Vagina (tissue), 2 donors: ENCODE results near the gene TIMM22. TPM values are rescaled to one million over a fixed set of nuclear protein-coding genes. Genes with fewer than 3 reads are reported as not detected.
"Not testable (repeated sequence)": the region's sequence is repeated elsewhere in the genome, so short reads cannot be mapped to it uniquely, and the experiment has no call there.

Source experiments
- DNase-seq, 2 donors: peaks; one replicate each; pipeline ENCODE4 v3.0.0-alpha.2; 2017; ENCODE audit errors: extremely low spot score in 2 of 2
- H3K27ac ChIP-seq: fragments of 200-600 bp; sonication (generic); one replicate; pipeline ENCODE4 v1.5.1; 2019
- H3K27me3 ChIP-seq: fragments of 200-600 bp; sonication (generic); one replicate; pipeline ENCODE4 v1.5.1; 2019
- H3K36me3 ChIP-seq, 2 donors: fragments of 200-600 bp; sonication (generic); one replicate each; pipeline ENCODE4 v1.5.1; 2017 to 2019
- H3K4me1 ChIP-seq: fragments of 200-600 bp; sonication (generic); one replicate; pipeline ENCODE4 v1.5.1; 2019
- H3K4me3 ChIP-seq, 2 donors: fragments of 200-600 bp; sonication (generic); 1 replicate in 1 of 2; 2 replicates in 1 of 2; pipeline ENCODE4 v1.5.1; 2016 to 2019
- H3K9me3 ChIP-seq: fragments of 200-600 bp; sonication (generic); one replicate; pipeline ENCODE4 v1.5.1; 2019
- POLR2A ChIP-seq, 2 donors: fragments of 450-650 bp; IDR thresholded peaks; one replicate each; pipeline ENCODE4 v1.6.1; 2017; ENCODE audit warnings: antibody characterized with exemption in 2 of 2, mild to moderate bottlenecking in 2 of 2, moderate library complexity in 2 of 2
- POLR2AphosphoS5 ChIP-seq, 2 donors: sonication (generic); formaldehyde crosslinking; IDR thresholded peaks; one replicate each; pipeline ENCODE4 v1.9.0; 2017; ENCODE audit warnings: antibody characterized with exemption in 2 of 2, mild to moderate bottlenecking in 2 of 2, low read depth in 1 of 2; ENCODE audit not compliant: insufficient read depth in 1 of 2
- intact Hi-C: fragments of 100-400 bp; cut with DNase I; formaldehyde crosslinking; loops from one replicate; pipeline ENCODE4 v1.15.1; 2023
- total RNA-seq: library from RNA; depleted of rRNA; stranded (reverse); fragments of >200 nt; gene quantifications from one replicate; pipeline ENCODE4 v1.2.3, GENCODE V29; 2016
- TF ChIP-seq, protein P1 (sequence below), 3 experiments: fragments of 450-650 bp in 2 of 3; fragments of 200-600 bp in 1 of 3; sonication (generic) in 1 of 3; IDR thresholded peaks; one replicate each; pipeline ENCODE4 v1.5.1; 2017 to 2019; ENCODE audit warnings: antibody characterized with exemption in 3 of 3, mild to moderate bottlenecking in 2 of 3, moderate library complexity in 2 of 3

The TIMM22 gene
- 8.8 TPM for total RNA-seq

DNA sequence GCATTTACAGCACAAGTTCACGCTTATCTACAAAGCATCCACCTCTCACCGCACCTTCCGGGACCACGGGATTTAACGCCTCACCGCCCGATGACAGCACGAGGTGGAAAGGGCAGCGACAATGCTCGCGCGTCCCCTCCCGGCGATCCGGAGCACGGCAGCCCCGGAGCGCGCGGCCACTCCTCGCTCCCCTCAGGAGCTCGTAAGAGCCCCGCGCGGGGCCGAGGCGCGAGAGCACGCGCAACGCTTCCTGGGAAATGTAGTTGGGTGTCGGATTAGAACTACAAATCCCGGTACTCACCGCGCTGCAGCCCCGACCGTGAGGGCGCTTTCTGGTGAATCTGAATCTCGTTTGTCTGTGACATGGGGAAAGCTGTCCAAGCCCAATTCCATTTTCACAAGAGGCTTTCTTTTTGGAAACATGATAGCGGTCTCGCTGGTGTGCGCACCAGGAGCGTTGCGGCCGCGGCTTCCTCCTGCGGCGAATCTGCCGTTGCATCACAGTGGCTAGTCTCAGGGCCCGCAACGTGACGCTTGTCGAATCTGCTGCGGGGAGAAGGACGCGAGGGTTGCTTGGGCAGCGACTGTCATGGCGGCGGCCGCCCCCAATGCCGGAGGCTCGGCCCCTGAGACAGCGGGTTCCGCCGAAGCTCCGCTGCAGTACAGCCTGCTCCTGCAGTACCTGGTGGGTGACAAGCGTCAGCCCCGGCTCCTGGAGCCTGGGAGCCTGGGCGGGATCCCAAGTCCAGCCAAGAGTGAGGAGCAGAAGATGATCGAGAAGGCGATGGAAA lies at the start of gene TIMM22:
Gene TIMM22, plus strand, starts transcription at position 576 of the 791 bp plus-strand sequence. Its CDS starts 14 bp downstream, at position 590.
- no peak for DNase-seq
- Histone ChIP-seq H3K4me1 (peaks cover 39% of the 10 kb centered on the region), H3K9me3 (no peaks in the 10 kb centered on the region), H3K27me3 (no peaks in the 10 kb centered on the region), H3K27ac (peak within 1 kb of the TSS; percentile 88), H3K36me3 (peaks cover 0 to 19% of the 10 kb centered on the region in 2 donors), H3K4me3 (peak within 1 kb of the TSS; percentile 58 to 88)
- TF ChIP-seq, protein P1, sequence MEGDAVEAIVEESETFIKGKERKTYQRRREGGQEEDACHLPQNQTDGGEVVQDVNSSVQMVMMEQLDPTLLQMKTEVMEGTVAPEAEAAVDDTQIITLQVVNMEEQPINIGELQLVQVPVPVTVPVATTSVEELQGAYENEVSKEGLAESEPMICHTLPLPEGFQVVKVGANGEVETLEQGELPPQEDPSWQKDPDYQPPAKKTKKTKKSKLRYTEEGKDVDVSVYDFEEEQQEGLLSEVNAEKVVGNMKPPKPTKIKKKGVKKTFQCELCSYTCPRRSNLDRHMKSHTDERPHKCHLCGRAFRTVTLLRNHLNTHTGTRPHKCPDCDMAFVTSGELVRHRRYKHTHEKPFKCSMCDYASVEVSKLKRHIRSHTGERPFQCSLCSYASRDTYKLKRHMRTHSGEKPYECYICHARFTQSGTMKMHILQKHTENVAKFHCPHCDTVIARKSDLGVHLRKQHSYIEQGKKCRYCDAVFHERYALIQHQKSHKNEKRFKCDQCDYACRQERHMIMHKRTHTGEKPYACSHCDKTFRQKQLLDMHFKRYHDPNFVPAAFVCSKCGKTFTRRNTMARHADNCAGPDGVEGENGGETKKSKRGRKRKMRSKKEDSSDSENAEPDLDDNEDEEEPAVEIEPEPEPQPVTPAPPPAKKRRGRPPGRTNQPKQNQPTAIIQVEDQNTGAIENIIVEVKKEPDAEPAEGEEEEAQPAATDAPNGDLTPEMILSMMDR (IDR thresholded peaks at IDR 0.05) = peak; percentile 75 to 95 (median 87)
- TF ChIP-seq POLR2A (IDR thresholded peaks at IDR 0.05) (peak in 1 of 2 donors; percentile 57), POLR2AphosphoS5 (IDR thresholded peaks at IDR 0.05; ENCODE audit: insufficient read depth in 1 of 2, low read depth in 1 of 2) (peak; percentile 92 to 96)
- intact Hi-C loops = no loop called here

DNA sequence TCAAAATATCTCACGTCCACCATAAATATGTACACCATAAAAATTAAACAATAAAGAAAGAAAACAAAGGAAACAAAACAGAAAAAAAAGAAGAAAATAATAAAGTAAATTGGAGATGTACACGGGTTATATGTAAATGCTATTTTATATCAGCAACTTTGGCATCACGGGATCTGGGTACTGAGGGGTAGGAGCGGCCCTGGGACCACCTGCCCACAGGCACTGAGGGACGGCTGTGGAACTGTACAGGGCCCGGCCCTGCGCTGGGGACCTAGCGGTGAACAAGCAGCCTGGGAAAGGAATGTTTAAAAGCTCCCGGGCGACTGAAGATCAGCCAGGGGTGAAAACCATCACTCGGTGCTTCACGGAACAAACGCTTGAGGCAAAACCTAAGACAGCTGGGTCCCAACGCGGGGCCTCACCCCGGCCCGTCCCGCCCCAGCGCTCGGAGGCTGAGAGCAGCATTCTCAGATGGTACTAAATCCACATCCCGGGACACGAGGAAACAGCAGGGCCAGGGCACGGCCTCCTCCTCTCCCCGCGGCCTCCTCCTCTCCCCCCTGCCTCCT lies 48.6 kb upstream of the TIMM22 start:
- peaks cover 25% of the 10 kb centered on the region for H3K4me1 ChIP-seq
- H3K27ac ChIP-seq = peak overlapping the region; percentile 69
- no peaks in the 10 kb centered on the region for H3K9me3 ChIP-seq
- no peak for DNase-seq
- intact Hi-C loops = no loop called here
- TF ChIP-seq, protein P1 (IDR thresholded peaks at IDR 0.05) = no peak
- no peak for TF ChIP-seq POLR2A (IDR thresholded peaks at IDR 0.05)
- TF ChIP-seq POLR2AphosphoS5 (IDR thresholded peaks at IDR 0.05; ENCODE audit: insufficient read depth in 1 of 2, low read depth in 1 of 2) = no peak
- H3K4me3 ChIP-seq = no peak overlapping the region
- H3K27me3 ChIP-seq = no peaks in the 10 kb centered on the region
- no peaks in the 10 kb centered on the region for H3K36me3 ChIP-seq

DNA sequence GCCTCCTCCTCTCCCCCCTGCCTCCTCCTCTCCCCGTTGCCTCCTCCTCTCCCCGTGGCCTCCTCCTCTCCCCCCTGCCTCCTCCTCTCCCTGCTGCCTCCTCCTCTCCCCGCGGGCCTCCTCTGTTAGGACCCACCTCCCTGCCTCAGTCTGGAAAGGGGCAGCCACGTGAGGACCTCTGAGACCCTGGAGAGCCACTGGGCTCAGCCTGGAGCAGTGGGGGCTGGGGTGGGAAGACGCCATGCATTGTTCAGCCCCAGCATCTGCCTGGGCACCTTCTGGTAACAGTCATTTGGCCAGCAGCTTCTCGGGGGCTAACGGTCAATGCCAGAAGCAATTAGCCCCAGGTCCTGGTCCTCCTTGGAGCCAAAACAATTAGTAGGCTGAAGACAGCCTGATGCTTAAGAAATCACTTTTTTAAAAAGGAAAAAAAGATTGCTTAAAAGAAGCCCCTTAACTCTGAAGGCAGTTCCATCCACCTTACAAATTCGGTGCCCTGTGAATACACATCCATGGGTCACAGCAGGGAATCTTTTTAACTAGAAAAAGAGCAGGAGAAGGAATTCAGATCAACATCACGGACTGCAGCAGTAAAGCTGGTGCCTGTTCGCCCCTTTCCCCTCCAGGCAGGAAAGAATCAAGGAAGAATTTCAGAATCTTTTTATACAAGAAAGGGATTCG lies 47.2 kb upstream of the TIMM22 start:
- DNase-seq = no peak
- Histone ChIP-seq H3K27me3 (no peaks in the 10 kb centered on the region), H3K36me3 (no peaks in the 10 kb centered on the region), H3K4me1 (peaks cover 26% of the 10 kb centered on the region), H3K9me3 (no peaks in the 10 kb centered on the region), H3K27ac (peak overlapping the region; percentile 81), H3K4me3 (no peak overlapping the region)
- intact Hi-C loops = no loop called here
- TF ChIP-seq POLR2A (IDR thresholded peaks at IDR 0.05) = no peak
- no peak for TF ChIP-seq POLR2AphosphoS5 (IDR thresholded peaks at IDR 0.05; ENCODE audit: insufficient read depth in 1 of 2, low read depth in 1 of 2)
- TF ChIP-seq, protein P1 (IDR thresholded peaks at IDR 0.05) = no peak

DNA sequence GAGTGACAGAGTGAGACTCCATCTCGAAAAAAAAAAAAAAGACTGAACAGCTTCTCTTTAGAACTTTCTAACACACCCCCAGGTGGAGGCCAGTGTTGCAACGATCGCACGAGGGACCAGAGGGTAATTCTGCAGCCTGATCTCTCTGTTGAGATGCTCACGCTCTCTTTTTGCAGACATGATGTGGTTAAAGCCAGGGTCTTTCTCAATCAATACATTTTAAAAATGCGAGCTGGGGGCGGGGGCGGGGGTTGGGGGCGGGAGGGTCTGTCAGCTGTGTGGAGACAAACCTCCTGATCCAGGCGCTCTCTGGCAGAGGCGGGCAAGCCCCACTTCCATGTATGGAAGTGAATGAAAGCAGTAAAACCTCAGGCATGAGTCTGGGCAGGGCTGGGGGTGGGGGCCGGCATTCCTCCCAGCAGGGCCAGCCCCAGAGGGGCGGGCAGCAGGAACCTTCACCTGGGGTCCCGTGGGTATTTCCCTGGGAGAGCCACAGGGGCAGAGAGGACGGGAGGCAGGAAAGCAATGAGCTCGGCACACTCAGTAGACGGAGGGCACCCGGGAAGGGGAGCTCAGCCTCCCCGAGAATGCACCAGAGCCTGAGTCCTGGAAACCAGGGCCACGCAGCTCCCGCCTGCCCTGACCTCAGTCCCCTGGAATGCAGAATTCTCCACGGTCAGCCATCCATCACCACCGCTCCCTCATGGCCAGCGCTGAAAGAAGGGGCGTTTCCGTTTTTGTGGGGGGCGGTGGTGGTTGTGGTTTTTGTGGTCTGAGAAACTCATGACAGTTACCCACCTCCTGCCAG lies 45.4 kb upstream of the TIMM22 start:
- Histone ChIP-seq H3K4me3 (peak overlapping the region in 1 of 2 donors; percentile 29), H3K27me3 (no peaks in the 10 kb centered on the region), H3K36me3 (no peaks in the 10 kb centered on the region), H3K9me3 (no peaks in the 10 kb centered on the region), H3K4me1 (peaks cover 31% of the 10 kb centered on the region), H3K27ac (peak overlapping the region; percentile 81)
- intact Hi-C loops = no loop called here
- peak in 1 of 2 donors; percentile 45 for TF ChIP-seq POLR2AphosphoS5 (IDR thresholded peaks at IDR 0.05; ENCODE audit: insufficient read depth in 1 of 2, low read depth in 1 of 2)
- TF ChIP-seq POLR2A (IDR thresholded peaks at IDR 0.05) = no peak
- no peak for DNase-seq

DNA sequence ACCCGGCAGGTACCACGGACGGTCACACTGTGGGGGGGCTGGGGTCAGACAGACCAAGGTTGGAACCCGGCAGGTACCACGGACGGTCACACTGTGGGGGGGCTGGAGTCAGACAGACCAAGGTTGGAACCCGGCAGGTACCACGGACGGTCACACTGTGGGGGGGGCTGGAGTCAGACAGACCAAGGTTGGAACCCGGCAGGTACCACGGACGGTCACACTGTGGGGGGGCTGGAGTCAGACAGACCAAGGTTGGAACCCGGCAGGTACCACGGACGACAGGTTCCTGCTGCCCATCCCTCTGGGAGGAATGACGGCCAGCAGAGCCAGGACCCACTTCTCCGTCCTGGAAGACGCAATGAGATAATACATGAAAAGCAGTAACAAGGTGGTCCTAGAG lies 44.3 kb upstream of the TIMM22 start:
- H3K36me3 ChIP-seq, H3K4me3 ChIP-seq, H3K9me3 ChIP-seq, H3K27ac ChIP-seq, DNase-seq, intact Hi-C loops, H3K27me3 ChIP-seq: not testable (repeated sequence)
- H3K4me1 ChIP-seq = peaks cover 39% of the 10 kb centered on the region
